ENCODE results near the gene CCS.

Gene CCS

DNA sequence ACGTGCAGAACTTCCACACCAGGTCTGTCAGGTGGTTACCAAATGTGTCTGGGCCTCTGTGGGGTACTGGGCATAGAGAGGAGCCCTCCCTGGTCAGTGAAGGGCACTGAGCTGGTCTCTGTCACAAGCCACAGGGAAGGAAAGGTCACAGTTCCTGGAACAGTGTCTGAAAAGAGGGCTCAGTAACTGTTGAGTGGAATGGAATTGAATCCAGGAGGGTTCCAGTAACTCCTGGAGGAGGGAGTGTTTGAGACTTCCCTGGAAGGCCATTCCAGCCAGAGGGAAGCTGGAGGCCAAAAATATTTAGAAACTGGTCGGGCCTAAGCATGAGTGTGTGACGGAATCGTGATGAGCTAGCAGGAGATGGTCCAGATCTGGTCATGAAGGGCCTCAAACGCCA lies 38.4 kb upstream of the CCS start:
- no peak for DNase-seq (ENCODE audit: low spot score in 2 of 2)
- H3K9me3 Mint-ChIP-seq, result no peaks in the 10 kb centered on the region
- no peaks in the 10 kb centered on the region for H3K4me1 Mint-ChIP-seq
- H3K27ac Mint-ChIP-seq (ENCODE audit: low read depth), result no peak overlapping the region
- no peaks in the 10 kb centered on the region for H3K36me3 Mint-ChIP-seq (ENCODE audit: insufficient read depth)
- H3K27me3 Mint-ChIP-seq, result no peaks in the 10 kb centered on the region
- H3K4me3 Mint-ChIP-seq, result no peak overlapping the region
- ATAC-seq (replicated peaks; ENCODE audit: extremely low read depth, poor library complexity, severe bottlenecking), result no peak

DNA sequence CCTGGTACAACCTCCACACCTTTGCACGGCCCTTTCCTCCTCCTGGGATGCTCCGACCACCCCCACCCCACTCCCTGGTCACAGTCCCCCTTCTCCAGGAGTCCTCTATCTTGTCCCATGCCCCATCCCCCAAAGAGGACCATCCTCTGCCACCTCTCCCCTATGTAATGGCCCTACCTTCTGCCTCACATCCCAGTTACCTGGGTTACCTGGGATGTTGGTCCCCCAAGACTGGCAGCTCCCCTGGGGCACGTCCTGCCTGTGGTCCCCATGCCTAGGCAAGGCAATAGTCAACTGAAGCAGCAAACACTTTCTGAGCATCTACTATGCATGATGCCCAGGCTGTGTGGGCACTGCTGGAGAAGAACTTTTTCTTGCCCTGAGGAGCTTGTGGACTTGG lies 37.6 kb upstream of the CCS start:
- ATAC-seq (replicated peaks; ENCODE audit: extremely low read depth, poor library complexity, severe bottlenecking), result no peak
- Mint-ChIP-seq H3K9me3 (no peaks in the 10 kb centered on the region), H3K36me3 (ENCODE audit: insufficient read depth) (no peaks in the 10 kb centered on the region), H3K4me3 (no peak overlapping the region), H3K27ac (ENCODE audit: low read depth) (no peak overlapping the region), H3K4me1 (no peaks in the 10 kb centered on the region), H3K27me3 (no peaks in the 10 kb centered on the region)
- no peak for DNase-seq (ENCODE audit: low spot score in 2 of 2)

DNA sequence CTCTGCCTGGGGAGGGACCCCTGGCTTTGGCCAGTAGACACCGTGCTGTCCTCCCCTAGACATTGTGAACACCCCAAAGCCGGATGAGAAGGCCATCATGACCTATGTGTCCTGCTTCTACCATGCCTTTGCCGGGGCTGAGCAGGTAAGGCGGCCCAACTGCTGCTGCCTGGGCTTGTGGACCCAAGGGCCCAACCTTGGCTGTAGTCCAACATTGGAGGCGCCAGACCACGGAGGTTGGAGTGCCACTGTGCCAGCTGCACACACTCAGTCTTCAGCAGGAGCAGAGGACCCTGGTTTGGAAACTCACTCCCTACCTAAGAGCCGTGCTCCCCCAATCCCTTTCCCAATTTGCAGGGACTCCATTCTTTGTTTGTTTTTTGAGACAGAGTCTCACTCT lies 36.9 kb upstream of the CCS start:
- Mint-ChIP-seq H3K4me3 (no peak overlapping the region), H3K36me3 (ENCODE audit: insufficient read depth) (no peaks in the 10 kb centered on the region), H3K27ac (ENCODE audit: low read depth) (no peak overlapping the region), H3K9me3 (no peaks in the 10 kb centered on the region), H3K27me3 (no peaks in the 10 kb centered on the region), H3K4me1 (no peaks in the 10 kb centered on the region)
- ATAC-seq (replicated peaks; ENCODE audit: extremely low read depth, poor library complexity, severe bottlenecking) (no peak), DNase-seq (ENCODE audit: low spot score in 2 of 2) (no peak)

DNA sequence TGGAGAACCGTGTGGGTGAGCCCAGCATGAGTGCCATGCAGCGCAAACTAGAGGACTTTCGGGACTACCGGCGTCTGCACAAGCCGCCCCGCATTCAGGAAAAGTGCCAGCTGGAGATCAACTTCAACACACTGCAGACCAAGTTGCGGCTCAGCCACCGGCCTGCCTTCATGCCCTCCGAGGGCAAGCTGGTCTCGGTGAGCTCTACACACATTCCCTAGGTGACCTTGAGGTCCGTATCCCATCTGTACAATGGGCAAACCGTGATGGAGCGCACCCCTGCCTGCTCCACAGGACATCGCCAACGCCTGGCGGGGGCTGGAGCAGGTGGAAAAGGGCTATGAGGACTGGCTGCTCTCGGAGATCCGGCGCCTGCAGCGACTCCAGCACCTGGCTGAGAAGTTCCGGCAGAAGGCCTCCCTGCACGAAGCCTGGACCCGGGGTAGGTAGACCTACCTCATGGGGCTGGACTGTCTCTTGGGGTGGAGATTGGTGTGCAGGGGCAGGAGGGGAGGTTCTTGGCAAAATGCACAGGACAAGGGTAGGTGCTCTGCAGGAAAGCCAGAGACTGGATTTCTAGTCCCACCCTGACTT lies 35.2 kb upstream of the CCS start:
- Mint-ChIP-seq H3K36me3 (ENCODE audit: insufficient read depth) (no peaks in the 10 kb centered on the region), H3K4me1 (no peaks in the 10 kb centered on the region), H3K27ac (ENCODE audit: low read depth) (no peak overlapping the region), H3K4me3 (no peak overlapping the region), H3K27me3 (no peaks in the 10 kb centered on the region), H3K9me3 (no peaks in the 10 kb centered on the region)
- DNase-seq (ENCODE audit: low spot score in 2 of 2), result no peak
- no peak for ATAC-seq (replicated peaks; ENCODE audit: extremely low read depth, poor library complexity, severe bottlenecking)

DNA sequence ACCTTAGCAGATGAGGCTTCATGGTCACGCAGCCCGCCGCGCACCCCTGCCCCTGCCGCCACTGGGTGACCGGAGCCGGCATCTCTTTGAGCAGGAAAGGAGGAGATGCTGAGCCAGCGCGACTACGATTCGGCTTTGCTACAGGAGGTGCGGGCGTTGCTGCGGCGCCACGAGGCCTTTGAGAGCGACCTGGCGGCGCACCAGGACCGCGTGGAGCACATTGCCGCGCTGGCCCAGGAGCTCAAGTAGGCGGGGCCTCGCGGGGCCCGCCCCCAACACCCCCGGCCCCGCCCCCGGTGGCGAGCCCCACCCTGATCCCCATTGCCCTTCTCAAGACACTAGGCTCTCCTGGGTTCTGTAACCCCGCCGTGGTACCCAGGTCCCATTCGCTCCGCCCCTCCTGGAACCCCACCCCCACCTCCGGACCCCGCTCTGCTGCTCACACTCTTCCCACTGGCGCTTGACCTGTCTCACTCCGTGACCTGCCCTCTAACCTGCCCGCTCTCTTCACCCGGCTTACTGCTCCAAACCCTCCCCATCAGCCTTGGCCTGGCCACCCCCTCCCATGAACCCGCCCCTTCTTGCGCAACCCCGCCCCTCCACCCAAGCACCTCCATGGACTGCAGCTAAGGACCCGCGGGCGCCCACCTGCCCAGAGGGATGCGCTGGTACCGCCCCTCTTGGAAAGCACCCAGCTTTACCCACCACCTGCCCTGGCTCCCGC lies 33.7 kb upstream of the CCS start:
- no peaks in the 10 kb centered on the region for H3K27me3 Mint-ChIP-seq

DNA sequence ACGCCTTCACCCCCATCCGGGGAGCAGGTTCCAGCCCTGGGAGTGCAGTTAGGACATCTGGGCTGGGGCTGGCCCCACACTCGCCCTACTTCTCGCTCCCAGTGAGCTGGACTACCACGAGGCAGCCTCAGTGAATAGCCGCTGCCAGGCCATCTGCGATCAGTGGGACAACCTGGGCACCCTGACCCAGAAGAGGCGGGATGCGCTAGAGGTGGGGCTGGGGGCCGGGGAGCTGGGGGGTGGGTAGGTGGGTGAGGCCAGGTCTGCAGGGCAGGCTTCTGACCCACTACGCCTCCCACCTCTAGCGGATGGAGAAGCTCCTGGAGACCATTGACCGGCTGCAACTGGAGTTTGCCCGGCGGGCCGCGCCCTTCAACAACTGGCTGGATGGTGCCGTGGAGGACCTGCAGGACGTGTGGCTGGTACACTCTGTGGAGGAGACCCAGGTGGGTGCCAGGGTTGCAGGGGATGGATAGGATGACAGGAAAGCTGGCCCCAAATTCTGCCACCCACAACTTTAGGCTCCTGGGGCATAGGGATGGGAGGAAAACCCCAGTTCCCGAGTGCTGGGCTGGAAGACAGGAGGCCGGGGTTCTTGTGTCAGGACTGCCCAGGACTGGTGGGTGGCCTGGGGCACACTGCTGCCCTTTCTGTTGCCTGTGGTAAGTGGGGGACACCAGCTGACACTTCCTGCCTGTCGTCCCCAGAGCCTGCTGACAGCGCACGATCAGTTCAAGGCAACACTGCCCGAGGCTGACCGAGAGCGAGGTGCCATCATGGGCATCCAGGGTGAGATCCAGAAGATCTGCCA lies 32.9 kb upstream of the CCS start:
- Mint-ChIP-seq H3K27ac (ENCODE audit: low read depth) (no peak overlapping the region), H3K4me3 (no peak overlapping the region)

More for the DNA sequence above, 33.7 kb upstream of the CCS start:
- ATAC-seq (replicated peaks; ENCODE audit: extremely low read depth, poor library complexity, severe bottlenecking) (no peak), DNase-seq (ENCODE audit: low spot score in 2 of 2) (no peak)
- Mint-ChIP-seq H3K4me3 (no peak overlapping the region), H3K4me1 (no peaks in the 10 kb centered on the region), H3K27ac (ENCODE audit: low read depth) (no peak overlapping the region), H3K36me3 (ENCODE audit: insufficient read depth) (no peaks in the 10 kb centered on the region), H3K9me3 (no peaks in the 10 kb centered on the region)

DNA sequence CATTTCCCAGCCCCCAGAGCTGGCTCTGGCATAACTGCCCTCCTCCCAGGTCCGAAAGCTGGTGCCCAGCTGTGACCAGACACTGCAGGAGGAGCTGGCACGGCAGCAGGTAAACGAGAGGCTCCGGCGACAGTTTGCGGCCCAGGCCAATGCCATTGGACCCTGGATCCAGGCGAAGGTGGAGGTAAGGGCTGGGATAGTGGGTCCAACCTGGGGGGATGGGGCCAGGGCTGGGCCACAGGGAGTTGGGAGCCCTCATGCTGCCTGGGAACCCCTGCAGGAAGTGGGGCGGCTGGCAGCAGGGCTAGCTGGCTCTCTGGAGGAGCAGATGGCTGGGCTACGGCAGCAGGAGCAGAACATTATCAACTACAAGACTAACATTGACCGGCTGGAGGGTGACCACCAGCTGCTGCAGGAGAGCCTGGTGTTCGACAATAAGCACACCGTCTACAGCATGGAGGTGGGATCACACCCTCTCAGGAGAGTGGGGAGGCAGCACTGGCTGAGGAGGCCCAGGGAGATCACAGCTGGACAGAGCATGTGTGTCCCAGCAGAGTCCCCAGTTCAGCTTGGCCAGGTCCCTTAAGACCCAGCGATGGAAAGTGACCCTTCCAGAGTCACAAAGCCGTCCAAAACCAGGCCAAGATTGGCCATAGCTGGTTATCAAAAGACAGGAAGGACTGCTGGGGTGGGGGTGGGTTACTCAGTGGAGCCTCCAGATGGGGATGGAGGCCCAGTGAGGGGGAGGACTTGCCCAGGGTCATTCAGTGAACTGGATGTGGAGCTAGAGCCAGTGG lies 31.6 kb upstream of the CCS start:
- Mint-ChIP-seq H3K27me3 (no peaks in the 10 kb centered on the region), H3K36me3 (ENCODE audit: insufficient read depth) (no peaks in the 10 kb centered on the region), H3K27ac (ENCODE audit: low read depth) (no peak overlapping the region), H3K4me3 (no peak overlapping the region), H3K9me3 (no peaks in the 10 kb centered on the region), H3K4me1 (no peaks in the 10 kb centered on the region)
- no peak for ATAC-seq (replicated peaks; ENCODE audit: extremely low read depth, poor library complexity, severe bottlenecking)
- DNase-seq (ENCODE audit: low spot score in 2 of 2), result no peak

More for the DNA sequence above, 32.9 kb upstream of the CCS start:
- DNase-seq (ENCODE audit: low spot score in 2 of 2) (no peak), ATAC-seq (replicated peaks; ENCODE audit: extremely low read depth, poor library complexity, severe bottlenecking) (no peak)
- no peaks in the 10 kb centered on the region for H3K27me3 Mint-ChIP-seq
- no peaks in the 10 kb centered on the region for H3K9me3 Mint-ChIP-seq
- no peaks in the 10 kb centered on the region for H3K4me1 Mint-ChIP-seq
- no peaks in the 10 kb centered on the region for H3K36me3 Mint-ChIP-seq (ENCODE audit: insufficient read depth)

DNA sequence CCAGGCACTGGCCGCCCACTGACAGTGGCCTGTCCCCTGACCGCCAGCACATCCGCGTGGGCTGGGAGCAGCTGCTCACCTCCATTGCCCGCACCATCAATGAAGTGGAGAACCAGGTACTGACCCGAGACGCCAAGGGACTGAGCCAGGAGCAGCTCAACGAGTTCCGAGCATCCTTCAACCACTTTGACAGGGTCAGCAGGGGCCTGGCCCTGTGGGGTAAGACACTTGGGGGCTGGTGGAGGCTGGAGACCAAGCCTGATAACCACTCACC lies 31.1 kb upstream of the CCS start:
- Mint-ChIP-seq H3K9me3 (no peaks in the 10 kb centered on the region), H3K27ac (ENCODE audit: low read depth) (no peak overlapping the region), H3K4me1 (no peaks in the 10 kb centered on the region), H3K4me3 (no peak overlapping the region), H3K27me3 (no peaks in the 10 kb centered on the region), H3K36me3 (ENCODE audit: insufficient read depth) (no peaks in the 10 kb centered on the region)
- DNase-seq (ENCODE audit: low spot score in 2 of 2) (no peak), ATAC-seq (replicated peaks; ENCODE audit: extremely low read depth, poor library complexity, severe bottlenecking) (no peak)

DNA sequence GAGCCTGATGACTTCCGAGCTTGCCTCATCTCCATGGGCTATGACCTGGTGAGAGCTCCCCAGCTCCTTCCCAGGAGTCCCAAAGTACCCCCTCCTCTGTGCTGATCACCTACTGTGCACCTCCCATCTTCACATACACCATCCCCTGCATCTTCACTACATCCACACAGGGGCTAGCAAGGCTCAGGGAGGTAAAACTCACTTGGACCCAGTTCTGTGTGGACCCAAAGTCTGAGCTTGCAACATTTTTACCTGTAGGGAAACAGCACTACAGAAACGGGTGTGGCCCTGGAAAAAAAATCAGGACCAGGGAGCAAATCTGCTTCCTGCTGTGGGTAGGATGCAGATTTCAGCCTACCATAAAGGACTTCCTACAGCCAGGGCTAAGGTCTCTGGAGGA lies 30.7 kb upstream of the CCS start:
- Mint-ChIP-seq H3K4me3 (no peak overlapping the region), H3K4me1 (no peaks in the 10 kb centered on the region), H3K9me3 (no peaks in the 10 kb centered on the region), H3K27me3 (no peaks in the 10 kb centered on the region), H3K36me3 (ENCODE audit: insufficient read depth) (no peaks in the 10 kb centered on the region), H3K27ac (ENCODE audit: low read depth) (no peak overlapping the region)
- ATAC-seq (replicated peaks; ENCODE audit: extremely low read depth, poor library complexity, severe bottlenecking) (no peak), DNase-seq (ENCODE audit: low spot score in 2 of 2) (no peak)

DNA sequence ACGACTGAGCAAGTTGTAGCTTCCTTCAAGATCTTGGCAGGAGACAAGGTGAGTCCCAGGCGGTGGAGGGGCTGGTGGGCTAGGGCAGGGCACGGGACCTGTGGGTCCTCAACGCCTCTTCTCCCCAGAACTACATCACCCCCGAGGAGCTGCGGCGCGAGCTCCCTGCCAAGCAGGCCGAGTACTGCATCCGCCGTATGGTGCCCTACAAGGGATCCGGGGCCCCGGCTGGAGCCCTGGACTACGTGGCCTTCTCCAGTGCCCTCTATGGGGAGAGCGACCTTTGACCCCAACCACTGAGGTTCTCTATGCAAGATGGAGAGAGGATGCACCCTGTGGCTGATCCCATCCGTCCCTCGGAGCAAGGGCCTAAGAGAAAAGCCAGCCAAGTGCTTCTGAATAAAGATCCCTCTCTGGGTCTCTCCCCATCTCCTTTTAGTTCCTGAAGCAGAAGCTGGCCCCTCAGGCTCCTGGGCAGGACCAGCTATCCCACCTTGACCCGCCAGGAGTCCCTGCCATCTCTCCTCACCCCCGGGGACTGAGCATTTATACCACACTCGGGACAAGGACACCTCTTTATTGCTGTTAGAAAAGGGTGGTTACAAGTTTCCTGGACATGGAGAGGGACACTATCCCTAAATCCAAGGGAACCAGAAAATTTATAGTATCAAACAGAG lies 29.9 kb upstream of the CCS start:
- H3K9me3 Mint-ChIP-seq, result no peaks in the 10 kb centered on the region
- DNase-seq (ENCODE audit: low spot score in 2 of 2), result no peak
- no peak overlapping the region for H3K27ac Mint-ChIP-seq (ENCODE audit: low read depth)
- no peaks in the 10 kb centered on the region for H3K36me3 Mint-ChIP-seq (ENCODE audit: insufficient read depth)
- no peak for ATAC-seq (replicated peaks; ENCODE audit: extremely low read depth, poor library complexity, severe bottlenecking)
- H3K27me3 Mint-ChIP-seq, result no peaks in the 10 kb centered on the region
- H3K4me1 Mint-ChIP-seq, result no peaks in the 10 kb centered on the region
- H3K4me3 Mint-ChIP-seq, result no peak overlapping the region

DNA sequence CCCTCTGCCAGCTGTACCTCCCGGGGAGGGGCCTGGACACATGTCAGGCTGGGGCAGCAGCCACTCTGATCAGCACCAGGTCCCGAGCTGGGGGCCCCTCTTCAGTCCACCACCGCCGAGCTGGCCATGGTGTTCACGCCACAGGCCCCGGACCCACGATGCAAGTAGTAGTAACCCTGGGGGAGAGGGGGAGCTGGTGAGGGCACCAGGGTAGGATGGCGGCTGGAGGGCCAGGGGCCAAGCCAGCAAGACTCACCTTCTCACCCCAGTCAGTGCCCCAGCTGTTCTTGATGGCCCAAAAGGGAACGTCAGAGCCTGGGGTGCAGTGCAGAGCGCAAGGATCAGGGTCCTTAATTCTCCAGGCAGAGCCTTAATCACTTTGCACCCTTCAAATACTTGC lies 29.2 kb upstream of the CCS start:
- Mint-ChIP-seq H3K9me3 (no peaks in the 10 kb centered on the region), H3K4me3 (no peak overlapping the region), H3K27ac (ENCODE audit: low read depth) (no peak overlapping the region), H3K27me3 (no peaks in the 10 kb centered on the region), H3K36me3 (ENCODE audit: insufficient read depth) (no peaks in the 10 kb centered on the region), H3K4me1 (peaks cover 5% of the 10 kb centered on the region)
- DNase-seq (ENCODE audit: low spot score in 2 of 2) (no peak), ATAC-seq (replicated peaks; ENCODE audit: extremely low read depth, poor library complexity, severe bottlenecking) (no peak)

DNA sequence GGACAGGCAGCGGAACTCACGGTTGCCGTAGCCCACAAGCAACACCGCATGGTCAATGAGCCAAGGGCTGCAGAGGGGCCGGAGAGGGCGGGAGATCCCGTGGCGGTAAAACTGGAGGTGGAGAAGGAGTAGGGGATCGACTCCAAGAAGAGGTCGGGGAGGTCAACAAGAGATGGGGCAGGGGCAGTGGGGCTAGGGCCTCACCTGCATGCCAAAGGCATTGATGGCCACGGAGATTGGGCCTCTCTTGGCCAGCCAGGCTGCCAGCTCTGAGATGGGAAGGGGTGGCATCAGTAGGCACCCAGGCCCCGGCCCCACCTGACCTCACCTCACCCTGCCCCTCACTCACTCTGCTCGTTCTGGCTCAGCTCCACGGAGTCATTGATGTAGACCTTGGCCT lies 28.4 kb upstream of the CCS start:
- Mint-ChIP-seq H3K36me3 (ENCODE audit: insufficient read depth) (no peaks in the 10 kb centered on the region), H3K27me3 (no peaks in the 10 kb centered on the region), H3K9me3 (no peaks in the 10 kb centered on the region), H3K27ac (ENCODE audit: low read depth) (no peak overlapping the region), H3K4me3 (no peak overlapping the region), H3K4me1 (peaks cover 5% of the 10 kb centered on the region)
- ATAC-seq (replicated peaks; ENCODE audit: extremely low read depth, poor library complexity, severe bottlenecking), result no peak
- no peak for DNase-seq (ENCODE audit: low spot score in 2 of 2)
